Measurements from ENCODE around the gene SVBP.

SVBP gene

DNA sequence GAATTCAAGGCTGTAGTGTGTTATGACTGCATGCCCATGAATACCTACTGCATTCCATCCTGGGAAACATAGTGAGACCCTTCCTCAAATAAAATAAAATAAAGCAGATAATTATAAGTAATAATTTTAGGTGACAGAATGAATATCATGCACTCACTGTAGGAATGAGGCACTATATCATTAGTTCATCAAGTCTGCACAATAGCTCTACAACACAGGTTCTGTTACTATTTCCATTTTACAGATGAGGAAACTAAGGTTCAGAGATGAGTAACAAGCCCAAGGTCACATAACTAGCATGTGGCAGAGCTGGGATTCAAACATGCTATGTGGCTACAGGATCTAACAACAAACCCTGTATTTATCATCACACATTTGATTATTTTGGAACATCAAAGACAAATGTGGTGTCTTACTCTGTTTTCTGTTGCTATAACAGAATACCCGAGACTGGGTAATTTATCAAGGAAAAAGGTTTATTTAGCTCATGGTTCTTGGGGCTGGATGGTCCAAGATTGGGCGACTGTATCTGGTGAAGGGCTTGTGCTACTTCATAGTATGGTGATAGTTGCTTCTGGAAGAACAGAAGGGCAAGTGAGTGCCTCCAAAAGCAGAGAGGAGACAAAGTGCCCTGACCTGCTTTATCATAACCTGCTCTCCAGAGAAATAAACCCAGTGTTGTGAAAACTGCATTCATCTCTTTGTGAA, 24.4 kb upstream of the SVBP start:
- TF ChIP-seq MYC (IDR thresholded peaks at IDR 0.05; ENCODE audit: low read depth, low read length) (no peak), POLR2A (IDR thresholded peaks at IDR 0.05; ENCODE audit: extremely low read depth, insufficient read length) (no peak)
- TF ChIP-seq, protein P1, sequence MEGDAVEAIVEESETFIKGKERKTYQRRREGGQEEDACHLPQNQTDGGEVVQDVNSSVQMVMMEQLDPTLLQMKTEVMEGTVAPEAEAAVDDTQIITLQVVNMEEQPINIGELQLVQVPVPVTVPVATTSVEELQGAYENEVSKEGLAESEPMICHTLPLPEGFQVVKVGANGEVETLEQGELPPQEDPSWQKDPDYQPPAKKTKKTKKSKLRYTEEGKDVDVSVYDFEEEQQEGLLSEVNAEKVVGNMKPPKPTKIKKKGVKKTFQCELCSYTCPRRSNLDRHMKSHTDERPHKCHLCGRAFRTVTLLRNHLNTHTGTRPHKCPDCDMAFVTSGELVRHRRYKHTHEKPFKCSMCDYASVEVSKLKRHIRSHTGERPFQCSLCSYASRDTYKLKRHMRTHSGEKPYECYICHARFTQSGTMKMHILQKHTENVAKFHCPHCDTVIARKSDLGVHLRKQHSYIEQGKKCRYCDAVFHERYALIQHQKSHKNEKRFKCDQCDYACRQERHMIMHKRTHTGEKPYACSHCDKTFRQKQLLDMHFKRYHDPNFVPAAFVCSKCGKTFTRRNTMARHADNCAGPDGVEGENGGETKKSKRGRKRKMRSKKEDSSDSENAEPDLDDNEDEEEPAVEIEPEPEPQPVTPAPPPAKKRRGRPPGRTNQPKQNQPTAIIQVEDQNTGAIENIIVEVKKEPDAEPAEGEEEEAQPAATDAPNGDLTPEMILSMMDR (IDR thresholded peaks at IDR 0.05; ENCODE audit: low read depth, low read length) = no peak
- TF ChIP-seq, protein P2, sequence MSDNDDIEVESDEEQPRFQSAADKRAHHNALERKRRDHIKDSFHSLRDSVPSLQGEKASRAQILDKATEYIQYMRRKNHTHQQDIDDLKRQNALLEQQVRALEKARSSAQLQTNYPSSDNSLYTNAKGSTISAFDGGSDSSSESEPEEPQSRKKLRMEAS (IDR thresholded peaks at IDR 0.05; ENCODE audit: low read depth, low read length) = no peak
- no peak for DNase-seq (ENCODE audit: low read depth)
- no peak overlapping the region for H3K4me3 ChIP-seq (ENCODE audit: low read depth, low read length)

DNA sequence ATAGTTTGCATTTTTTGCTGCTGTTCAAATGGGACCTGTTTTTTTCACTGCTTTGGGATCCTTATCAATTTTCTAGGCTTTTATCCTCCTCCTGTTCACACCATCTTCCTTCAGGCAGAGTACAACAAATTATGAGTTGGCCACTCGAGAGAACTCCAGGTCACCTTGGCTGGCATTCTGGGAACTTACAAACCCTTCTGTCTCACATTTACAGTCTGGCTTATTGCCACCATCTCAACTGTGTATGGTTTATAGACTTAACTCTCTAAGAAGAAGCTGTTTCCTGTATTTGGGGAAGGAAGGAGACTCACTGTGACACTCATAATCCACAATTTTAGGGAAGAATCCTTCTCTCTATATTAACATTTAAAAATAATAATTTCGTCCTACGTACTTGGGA, 23.8 kb upstream of the SVBP start:
- DNase-seq (ENCODE audit: low read depth) = no peak
- TF ChIP-seq POLR2A (IDR thresholded peaks at IDR 0.05; ENCODE audit: extremely low read depth, insufficient read length) (no peak), MYC (IDR thresholded peaks at IDR 0.05; ENCODE audit: low read depth, low read length) (no peak)
- TF ChIP-seq, protein P2 (IDR thresholded peaks at IDR 0.05; ENCODE audit: low read depth, low read length) = no peak
- TF ChIP-seq, protein P1 (IDR thresholded peaks at IDR 0.05; ENCODE audit: low read depth, low read length) = no peak
- H3K4me3 ChIP-seq (ENCODE audit: low read depth, low read length) = no peak overlapping the region

DNA sequence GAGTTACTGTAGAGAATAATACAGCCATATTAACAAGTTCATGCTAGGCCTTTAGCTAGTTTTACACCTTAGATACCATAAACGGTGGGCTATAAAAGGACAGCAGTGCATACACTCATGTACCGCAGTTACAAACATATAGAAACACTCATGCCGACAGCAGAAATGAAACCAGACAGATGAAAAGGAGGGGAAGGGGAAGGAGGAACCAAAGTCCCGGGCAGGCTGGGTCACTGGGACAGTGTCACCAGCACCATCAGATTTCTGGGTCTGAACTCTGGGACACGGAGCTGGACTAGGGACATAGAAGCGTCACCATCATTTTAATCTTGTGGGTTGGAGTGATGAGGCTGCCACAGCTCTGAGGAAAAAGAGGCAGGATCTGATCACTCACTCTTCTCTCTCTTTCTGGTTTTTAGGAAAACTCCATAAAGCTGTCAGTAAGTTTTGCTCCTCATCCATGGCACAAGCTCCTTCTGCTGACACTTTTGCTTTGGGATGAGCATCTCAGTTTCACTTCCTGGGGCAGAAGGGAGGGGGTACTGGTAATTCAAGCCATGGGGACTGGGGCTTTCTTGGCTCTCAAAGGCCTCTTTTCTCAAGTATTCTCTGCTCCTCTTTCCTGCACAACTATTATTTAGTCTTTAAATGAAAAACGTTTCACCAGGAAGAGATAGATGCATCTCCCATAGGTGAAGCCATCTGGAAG, 21.4 kb upstream of the SVBP start:
- DNase-seq (ENCODE audit: low read depth) = no peak
- TF ChIP-seq MYC (IDR thresholded peaks at IDR 0.05; ENCODE audit: low read depth, low read length) (no peak), POLR2A (IDR thresholded peaks at IDR 0.05; ENCODE audit: extremely low read depth, insufficient read length) (no peak)
- TF ChIP-seq, protein P2 (IDR thresholded peaks at IDR 0.05; ENCODE audit: low read depth, low read length) = no peak
- TF ChIP-seq, protein P1 (IDR thresholded peaks at IDR 0.05; ENCODE audit: low read depth, low read length) = no peak
- no peak overlapping the region for H3K4me3 ChIP-seq (ENCODE audit: low read depth, low read length)

DNA sequence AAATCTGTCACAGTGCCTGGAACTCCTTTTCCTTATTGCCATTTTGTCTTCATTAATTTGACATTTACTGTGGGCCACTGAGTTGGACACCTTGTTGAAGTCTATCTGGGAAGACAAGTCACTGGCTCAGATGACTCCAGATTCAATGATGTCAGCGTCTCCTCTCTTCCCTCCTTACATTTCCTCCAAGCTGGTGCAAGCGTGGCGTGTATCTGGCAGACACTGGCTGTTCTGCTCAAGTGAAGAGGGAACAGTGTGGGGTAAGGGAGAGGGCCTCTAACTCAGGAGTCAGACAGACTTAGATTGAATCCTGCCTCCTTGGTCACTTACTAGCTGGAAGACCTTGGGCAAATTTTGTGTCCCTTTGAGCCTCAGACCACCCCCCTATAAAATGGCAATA, 20.5 kb upstream of the SVBP start:
- DNase-seq (ENCODE audit: low read depth) = no peak
- TF ChIP-seq, protein P2 (IDR thresholded peaks at IDR 0.05; ENCODE audit: low read depth, low read length) = no peak
- TF ChIP-seq MYC (IDR thresholded peaks at IDR 0.05; ENCODE audit: low read depth, low read length) (no peak), POLR2A (IDR thresholded peaks at IDR 0.05; ENCODE audit: extremely low read depth, insufficient read length) (no peak)
- TF ChIP-seq, protein P1 (IDR thresholded peaks at IDR 0.05; ENCODE audit: low read depth, low read length) = no peak
- no peak overlapping the region for H3K4me3 ChIP-seq (ENCODE audit: low read depth, low read length)

DNA sequence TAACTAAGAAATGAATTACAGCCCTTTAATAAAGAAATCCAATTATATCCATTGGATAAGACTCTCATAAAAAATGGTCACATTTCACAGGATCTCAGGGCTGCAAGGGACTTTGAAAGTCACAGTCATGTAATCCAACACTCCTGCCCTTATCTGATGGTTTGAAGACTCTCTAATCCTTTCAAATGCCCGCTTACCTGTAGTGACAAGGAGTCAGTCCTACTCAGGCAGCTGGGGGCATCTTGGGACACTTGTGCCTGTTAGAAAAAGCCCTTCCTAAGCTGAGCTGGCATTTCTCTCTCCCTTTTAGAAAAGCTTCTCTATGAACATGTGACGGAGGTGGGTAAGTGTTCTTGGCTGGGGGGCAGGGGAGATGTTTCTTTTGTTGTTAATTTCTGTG, 18.2 kb upstream of the SVBP start:
- DNase-seq (ENCODE audit: low read depth) = no peak
- H3K4me3 ChIP-seq (ENCODE audit: low read depth, low read length) = no peak overlapping the region
- TF ChIP-seq, protein P1 (IDR thresholded peaks at IDR 0.05; ENCODE audit: low read depth, low read length) = no peak
- TF ChIP-seq, protein P2 (IDR thresholded peaks at IDR 0.05; ENCODE audit: low read depth, low read length) = no peak
- no peak for TF ChIP-seq MYC (IDR thresholded peaks at IDR 0.05; ENCODE audit: low read depth, low read length)

All from NB4 (cell line).